Measurements from ENCODE around the gene PON3. TPM values are rescaled to one million over a fixed set of nuclear protein-coding genes. Genes with fewer than 3 reads are reported as not detected.

Gene PON3
- polyA plus RNA-seq, 1 donor (not counting 4 experiments of a cell fraction or from before 2014, with no cell fraction given) = 0.85 TPM

DNA sequence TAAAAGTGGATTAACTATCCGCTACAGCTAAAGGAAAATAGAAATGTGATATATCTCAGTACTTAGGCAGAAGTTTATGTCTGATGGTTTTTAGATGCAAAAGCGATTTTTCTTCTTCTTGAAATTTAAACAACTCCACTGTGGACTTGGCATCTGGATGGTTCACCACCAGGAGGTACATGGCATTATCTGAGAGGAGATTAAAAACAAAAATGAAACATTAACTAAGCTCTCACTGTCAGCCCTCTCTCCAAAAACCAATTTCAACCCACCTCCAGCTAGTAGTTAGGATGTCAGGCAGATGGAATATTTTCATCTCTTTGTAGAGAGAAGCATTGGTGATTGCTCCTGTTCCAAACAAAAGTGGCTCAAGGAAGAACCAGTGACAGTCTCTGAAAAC lies 84.8 kb downstream of the PON3 start:
- Histone ChIP-seq H3K79me2 (ENCODE audit: control insufficient read depth, insufficient read depth, low read length) (no peaks in the 10 kb centered on the region), H3K4me3 (ENCODE audit: control insufficient read depth in 2 of 3, extremely low read depth in 1 of 3, insufficient read depth in 2 of 3, low read depth in 1 of 3, low read length in 3 of 3) (no peak overlapping the region), H3K27ac (ENCODE audit: control insufficient read depth, insufficient read depth, low read length) (no peak overlapping the region), H3K4me2 (ENCODE audit: control insufficient read depth, extremely low read depth, insufficient read depth, low read depth, low read length) (no peak overlapping the region), H3K36me3 (ENCODE audit: control insufficient read depth in 2 of 2, extremely low read depth in 1 of 2, insufficient read depth in 2 of 2, low read length in 2 of 2) (no peaks in the 10 kb centered on the region), H3K27me3 (ENCODE audit: control insufficient read depth, extremely low read depth, insufficient read depth, low read length) (no peaks in the 10 kb centered on the region), H3K9me1 (ENCODE audit: control insufficient read depth, extremely low read depth, insufficient read depth, low read length) (no peaks in the 10 kb centered on the region), H3K9ac (ENCODE audit: control insufficient read depth, extremely low read depth, insufficient read depth, low read length) (no peak overlapping the region), H3K9me3 (ENCODE audit: control insufficient read depth, low read depth, low read length) (no peaks in the 10 kb centered on the region), H2AFZ (ENCODE audit: control insufficient read depth, low read length) (no peak overlapping the region), H3K4me1 (ENCODE audit: control insufficient read depth, extremely low read depth, insufficient read depth, low read length) (no peaks in the 10 kb centered on the region), H4K20me1 (ENCODE audit: control insufficient read depth, extremely low read depth, insufficient read depth, low read length) (no peaks in the 10 kb centered on the region)
- dilution Hi-C loops (cut with MboI; ENCODE audit: extremely low pct_ligation_motif_present, low sequenced_read_pairs) = no loop called here
- FAIRE-seq = no peak
- DNase-seq (ENCODE audit: low read depth, low spot score) = no peak
- TF ChIP-seq, protein P1, sequence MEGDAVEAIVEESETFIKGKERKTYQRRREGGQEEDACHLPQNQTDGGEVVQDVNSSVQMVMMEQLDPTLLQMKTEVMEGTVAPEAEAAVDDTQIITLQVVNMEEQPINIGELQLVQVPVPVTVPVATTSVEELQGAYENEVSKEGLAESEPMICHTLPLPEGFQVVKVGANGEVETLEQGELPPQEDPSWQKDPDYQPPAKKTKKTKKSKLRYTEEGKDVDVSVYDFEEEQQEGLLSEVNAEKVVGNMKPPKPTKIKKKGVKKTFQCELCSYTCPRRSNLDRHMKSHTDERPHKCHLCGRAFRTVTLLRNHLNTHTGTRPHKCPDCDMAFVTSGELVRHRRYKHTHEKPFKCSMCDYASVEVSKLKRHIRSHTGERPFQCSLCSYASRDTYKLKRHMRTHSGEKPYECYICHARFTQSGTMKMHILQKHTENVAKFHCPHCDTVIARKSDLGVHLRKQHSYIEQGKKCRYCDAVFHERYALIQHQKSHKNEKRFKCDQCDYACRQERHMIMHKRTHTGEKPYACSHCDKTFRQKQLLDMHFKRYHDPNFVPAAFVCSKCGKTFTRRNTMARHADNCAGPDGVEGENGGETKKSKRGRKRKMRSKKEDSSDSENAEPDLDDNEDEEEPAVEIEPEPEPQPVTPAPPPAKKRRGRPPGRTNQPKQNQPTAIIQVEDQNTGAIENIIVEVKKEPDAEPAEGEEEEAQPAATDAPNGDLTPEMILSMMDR (optimal IDR thresholded peaks at IDR 0.05 in 1 of 3, IDR thresholded peaks at IDR 0.05 in 1 of 3, conservative IDR thresholded peaks at IDR 0.05 in 1 of 3; ENCODE audit: extremely low read depth in 1 of 3, insufficient read depth in 2 of 3, low read length in 3 of 3) = no peak
- no peak for TF ChIP-seq EZH2 (IDR thresholded peaks at IDR 0.05; ENCODE audit: low read length)

DNA sequence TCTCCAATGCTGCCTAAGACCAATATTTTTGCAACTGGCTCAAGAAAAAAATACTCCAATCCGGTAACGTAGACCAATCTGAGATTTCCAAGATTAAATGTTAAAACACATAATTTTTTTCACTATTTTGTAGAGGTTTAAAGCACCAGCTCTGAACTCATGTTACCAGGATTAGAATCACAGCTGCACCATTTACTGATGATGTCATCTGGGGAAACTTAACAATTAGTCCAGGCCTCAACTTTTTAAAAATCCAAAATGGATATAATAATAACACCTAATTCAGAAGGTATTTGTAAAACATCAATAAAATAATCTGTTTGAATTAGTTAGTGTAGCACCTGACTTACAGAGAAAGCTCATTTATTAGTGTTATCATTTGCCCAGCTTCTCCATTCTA lies 86.2 kb downstream of the PON3 start:
- no peak overlapping the region for H3K4me2 ChIP-seq (ENCODE audit: control insufficient read depth, extremely low read depth, insufficient read depth, low read depth, low read length)
- H3K79me2 ChIP-seq (ENCODE audit: control insufficient read depth, insufficient read depth, low read length) = no peaks in the 10 kb centered on the region
- no peaks in the 10 kb centered on the region for H3K4me1 ChIP-seq (ENCODE audit: control insufficient read depth, extremely low read depth, insufficient read depth, low read length)
- H3K9me3 ChIP-seq (ENCODE audit: control insufficient read depth, low read depth, low read length) = no peaks in the 10 kb centered on the region
- H3K27ac ChIP-seq (ENCODE audit: control insufficient read depth, insufficient read depth, low read length) = no peak overlapping the region
- H3K9me1 ChIP-seq (ENCODE audit: control insufficient read depth, extremely low read depth, insufficient read depth, low read length) = no peaks in the 10 kb centered on the region
- no peaks in the 10 kb centered on the region for H3K36me3 ChIP-seq (ENCODE audit: control insufficient read depth in 2 of 2, extremely low read depth in 1 of 2, insufficient read depth in 2 of 2, low read length in 2 of 2)
- H4K20me1 ChIP-seq (ENCODE audit: control insufficient read depth, extremely low read depth, insufficient read depth, low read length) = no peaks in the 10 kb centered on the region
- DNase-seq (ENCODE audit: low read depth, low spot score) (no peak), FAIRE-seq (no peak)
- H3K4me3 ChIP-seq (ENCODE audit: control insufficient read depth in 2 of 3, extremely low read depth in 1 of 3, insufficient read depth in 2 of 3, low read depth in 1 of 3, low read length in 3 of 3) = no peak overlapping the region
- no peak overlapping the region for H3K9ac ChIP-seq (ENCODE audit: control insufficient read depth, extremely low read depth, insufficient read depth, low read length)
- TF ChIP-seq, protein P1 (optimal IDR thresholded peaks at IDR 0.05 in 1 of 3, IDR thresholded peaks at IDR 0.05 in 1 of 3, conservative IDR thresholded peaks at IDR 0.05 in 1 of 3; ENCODE audit: extremely low read depth in 1 of 3, insufficient read depth in 2 of 3, low read length in 3 of 3) = no peak
- no peak for TF ChIP-seq EZH2 (IDR thresholded peaks at IDR 0.05; ENCODE audit: low read length)
- H3K27me3 ChIP-seq (ENCODE audit: control insufficient read depth, extremely low read depth, insufficient read depth, low read length) = peaks cover 4% of the 10 kb centered on the region
- no peak overlapping the region for H2AFZ ChIP-seq (ENCODE audit: control insufficient read depth, low read length)
- dilution Hi-C loops (cut with MboI; ENCODE audit: extremely low pct_ligation_motif_present, low sequenced_read_pairs) = no loop called here

Small RNA genes within 50 kb of the gene (small RNA-seq; reads per million reads assigned to genes)
- gene AC004022.2 (ENCODE audit: insufficient read length in 3 of 3, low read depth in 3 of 3, low replicate concordance in 1 of 3) = 0 to 0.25 (median 0) reads per million in 3 experiments

Other genes starting within 250 kb of the PON3 start
- gene PON1, start 71.8 kb downstream of the PON3 start, polyA plus RNA-seq = not detected in 3 replicates
- 59.5 to 98.1 TPM (median 87.1 TPM) in 3 replicates for gene PON2, start 38.7 kb upstream of the PON3 start, polyA plus RNA-seq
- not detected in 3 replicates for gene ASB4, start 89.6 kb upstream of the PON3 start, polyA plus RNA-seq
- not detected in 3 replicates for gene PDK4, start 200.1 kb upstream of the PON3 start, polyA plus RNA-seq